ENCODE results near the gene DHRS7C. TPM values are rescaled to one million over a fixed set of nuclear protein-coding genes. Genes with fewer than 3 reads are reported as not detected.

The DHRS7C gene
- polyA plus RNA-seq, 3 donors = not detected

DNA sequence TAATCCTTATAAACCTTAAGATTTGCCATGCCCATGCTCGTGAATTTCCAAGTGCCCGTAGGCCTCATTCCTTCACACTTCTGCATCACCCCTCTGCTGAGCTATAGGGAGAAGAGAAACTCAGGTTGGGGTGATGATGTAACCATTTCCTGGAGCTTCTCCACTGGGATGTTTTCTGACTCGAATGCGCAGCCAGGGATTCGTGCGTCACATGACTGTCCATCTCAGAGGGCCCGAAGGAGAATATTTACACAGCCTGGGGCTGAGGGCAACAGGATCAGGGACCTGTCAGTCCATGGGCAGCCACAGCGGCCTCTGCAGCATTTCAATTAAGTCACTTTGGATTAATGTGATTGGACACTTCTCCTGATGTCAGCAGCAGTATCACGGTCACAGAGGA, 21.8 kb upstream of the DHRS7C start:
- Histone ChIP-seq H3K27me3 (ENCODE audit: control insufficient read depth in 2 of 2, insufficient read depth in 2 of 2, low read length in 2 of 2) (no peaks in the 10 kb centered on the region), H3K27ac (ENCODE audit: low read depth in 1 of 2, low read length in 2 of 2) (no peak overlapping the region), H3K9ac (ENCODE audit: insufficient read depth, low read length, poor library complexity, severe bottlenecking) (no peak overlapping the region), H3K9me3 (replicated peaks in 1 of 2; ENCODE audit: control insufficient read depth in 1 of 2, insufficient read depth in 1 of 2, low read length in 2 of 2) (no peaks in the 10 kb centered on the region), H3K36me3 (replicated peaks in 1 of 2; ENCODE audit: control insufficient read depth in 1 of 2, insufficient read depth in 2 of 2, low read length in 2 of 2) (no peaks in the 10 kb centered on the region), H3K4me1 (ENCODE audit: control insufficient read depth in 1 of 2, insufficient read depth in 2 of 2, low read length in 2 of 2) (no peaks in the 10 kb centered on the region), H3K4me3 (replicated peaks in 1 of 3; ENCODE audit: low read depth in 2 of 3, low read length in 3 of 3) (no peak overlapping the region), H2AFZ (ENCODE audit: insufficient read depth, low read depth, low read length, poor library complexity, severe bottlenecking) (no peak overlapping the region), H3K79me2 (ENCODE audit: insufficient read depth, low read length) (no peaks in the 10 kb centered on the region), H4K20me1 (ENCODE audit: insufficient read depth, low read length) (no peaks in the 10 kb centered on the region), H3K4me2 (replicated peaks; ENCODE audit: extremely low read depth, low read length, poor library complexity, severe bottlenecking) (no peak overlapping the region)
- WGBS (ENCODE audit: insufficient coverage) = 84% methylated on average over 6 of the region's 9 CpGs
- no peak overlapping the region for H3K27ac Mint-ChIP-seq
- TF ChIP-seq, protein P1, sequence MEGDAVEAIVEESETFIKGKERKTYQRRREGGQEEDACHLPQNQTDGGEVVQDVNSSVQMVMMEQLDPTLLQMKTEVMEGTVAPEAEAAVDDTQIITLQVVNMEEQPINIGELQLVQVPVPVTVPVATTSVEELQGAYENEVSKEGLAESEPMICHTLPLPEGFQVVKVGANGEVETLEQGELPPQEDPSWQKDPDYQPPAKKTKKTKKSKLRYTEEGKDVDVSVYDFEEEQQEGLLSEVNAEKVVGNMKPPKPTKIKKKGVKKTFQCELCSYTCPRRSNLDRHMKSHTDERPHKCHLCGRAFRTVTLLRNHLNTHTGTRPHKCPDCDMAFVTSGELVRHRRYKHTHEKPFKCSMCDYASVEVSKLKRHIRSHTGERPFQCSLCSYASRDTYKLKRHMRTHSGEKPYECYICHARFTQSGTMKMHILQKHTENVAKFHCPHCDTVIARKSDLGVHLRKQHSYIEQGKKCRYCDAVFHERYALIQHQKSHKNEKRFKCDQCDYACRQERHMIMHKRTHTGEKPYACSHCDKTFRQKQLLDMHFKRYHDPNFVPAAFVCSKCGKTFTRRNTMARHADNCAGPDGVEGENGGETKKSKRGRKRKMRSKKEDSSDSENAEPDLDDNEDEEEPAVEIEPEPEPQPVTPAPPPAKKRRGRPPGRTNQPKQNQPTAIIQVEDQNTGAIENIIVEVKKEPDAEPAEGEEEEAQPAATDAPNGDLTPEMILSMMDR (IDR thresholded peaks at IDR 0.05) = no peak
- peaks cover 0 to 5% (median 0%) of the 10 kb centered on the region in 7 donors for H3K9me3 Mint-ChIP-seq
- intact Hi-C loops (cut with micrococcal nuclease) = no loop called here
- H3K4me3 Mint-ChIP-seq = no peak overlapping the region
- H3K36me3 Mint-ChIP-seq = no peaks in the 10 kb centered on the region
- peaks cover 1 to 4% (median 2%) of the 10 kb centered on the region in 3 donors for H3K27me3 Mint-ChIP-seq (ENCODE audit: low read depth in 3 of 3)
- DNase-seq = no peak
- no peaks in the 10 kb centered on the region for H3K4me1 Mint-ChIP-seq

DNA sequence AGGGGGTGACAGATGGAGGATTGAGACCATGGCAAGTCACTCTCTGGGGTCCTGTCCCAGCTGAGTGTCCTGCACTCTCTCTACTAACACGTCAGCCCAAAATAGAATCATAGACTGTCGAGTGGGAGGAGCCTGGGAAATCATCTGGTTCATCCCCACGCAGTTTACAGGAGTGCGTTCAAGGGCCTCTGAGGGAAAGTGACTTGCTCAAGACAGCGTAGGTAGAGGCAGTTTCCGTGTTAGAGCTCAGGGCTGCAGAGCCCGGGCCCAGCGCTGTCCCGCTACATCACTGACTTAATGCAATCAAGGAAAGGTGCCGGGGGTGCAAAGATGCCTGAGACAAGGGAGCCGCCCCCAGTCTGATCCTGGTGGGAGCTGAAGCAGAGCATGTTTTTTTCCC, 20.1 kb upstream of the DHRS7C start:
- Mint-ChIP-seq H3K4me1 (no peaks in the 10 kb centered on the region), H3K9me3 (peaks cover 0 to 5% (median 0%) of the 10 kb centered on the region in 7 donors), H3K27me3 (ENCODE audit: low read depth in 3 of 3) (peaks cover 0 to 4% (median 4%) of the 10 kb centered on the region in 3 donors), H3K36me3 (no peaks in the 10 kb centered on the region), H3K4me3 (no peak overlapping the region), H3K27ac (no peak overlapping the region)
- no peak overlapping the region for H3K9ac ChIP-seq (ENCODE audit: insufficient read depth, low read length, poor library complexity, severe bottlenecking)
- no peak overlapping the region for H3K4me2 ChIP-seq (replicated peaks; ENCODE audit: extremely low read depth, low read length, poor library complexity, severe bottlenecking)
- no peaks in the 10 kb centered on the region for H3K4me1 ChIP-seq (ENCODE audit: control insufficient read depth in 1 of 2, insufficient read depth in 2 of 2, low read length in 2 of 2)
- intact Hi-C loops (cut with micrococcal nuclease) = no loop called here
- no peak for DNase-seq
- no peaks in the 10 kb centered on the region for H3K9me3 ChIP-seq (replicated peaks in 1 of 2; ENCODE audit: control insufficient read depth in 1 of 2, insufficient read depth in 1 of 2, low read length in 2 of 2)
- H2AFZ ChIP-seq (ENCODE audit: insufficient read depth, low read depth, low read length, poor library complexity, severe bottlenecking) = no peak overlapping the region
- 86% methylated on average over 8 of the region's 11 CpGs for WGBS (ENCODE audit: insufficient coverage)
- no peaks in the 10 kb centered on the region for H3K79me2 ChIP-seq (ENCODE audit: insufficient read depth, low read length)
- no peaks in the 10 kb centered on the region for H3K36me3 ChIP-seq (replicated peaks in 1 of 2; ENCODE audit: control insufficient read depth in 1 of 2, insufficient read depth in 2 of 2, low read length in 2 of 2)
- no peak overlapping the region for H3K27ac ChIP-seq (ENCODE audit: low read depth in 1 of 2, low read length in 2 of 2)
- no peak overlapping the region for H3K4me3 ChIP-seq (replicated peaks in 1 of 3; ENCODE audit: low read depth in 2 of 3, low read length in 3 of 3)
- TF ChIP-seq, protein P1 (IDR thresholded peaks at IDR 0.05) = no peak
- no peaks in the 10 kb centered on the region for H4K20me1 ChIP-seq (ENCODE audit: insufficient read depth, low read length)
- no peaks in the 10 kb centered on the region for H3K27me3 ChIP-seq (ENCODE audit: control insufficient read depth in 2 of 2, insufficient read depth in 2 of 2, low read length in 2 of 2)

Measured in CD14-positive monocyte (primary cell).